Liver (tissue), 9 donors: ENCODE results near the gene SRSF8. TPM values are rescaled to one million over a fixed set of nuclear protein-coding genes. Genes with fewer than 3 reads are reported as not detected.

ENCODE experiments used
- DNase-seq: peaks from one replicate; pipeline ENCODE4 v3.0.0-alpha.2; 2017; ENCODE audit warnings: low spot score
- H3K27ac ChIP-seq, 2 donors: one replicate each; pipeline ENCODE4 v1.7.0; 2013; ENCODE audit warnings: inconsistent platforms in 2 of 2, low read length in 2 of 2, control low read depth in 1 of 2, low read depth in 1 of 2, mild to moderate bottlenecking in 1 of 2
- H3K27me3 ChIP-seq, 4 donors: one replicate each; pipeline versions ENCODE4 v1.6.1 to v1.7.0; 2013; ENCODE audit warnings: low read length in 3 of 4, inconsistent platforms in 1 of 4, mild to moderate bottlenecking in 1 of 4, moderate library complexity in 1 of 4; ENCODE audit not compliant: control insufficient read depth in 4 of 4, insufficient read depth in 4 of 4
- H3K36me3 ChIP-seq, 4 donors: one replicate each; pipeline versions ENCODE4 v1.6.1 to v1.7.0; 2013; ENCODE audit warnings: low read length in 3 of 4, mild to moderate bottlenecking in 3 of 4, low read depth in 1 of 4, moderate library complexity in 1 of 4; ENCODE audit not compliant: control insufficient read depth in 4 of 4, insufficient read depth in 3 of 4
- H3K4me1 ChIP-seq, 4 donors: one replicate each; pipeline versions ENCODE4 v1.6.1 to v1.7.0; 2013; ENCODE audit warnings: low read length in 3 of 4, mild to moderate bottlenecking in 3 of 4, moderate library complexity in 1 of 4; ENCODE audit not compliant: control insufficient read depth in 4 of 4, insufficient read depth in 4 of 4
- H3K4me3 ChIP-seq, 3 donors: one replicate each; pipeline versions ENCODE4 v1.6.1 to v1.7.0; 2013; ENCODE audit warnings: low read length in 3 of 3, control low read depth in 1 of 3, low read depth in 1 of 3, mild to moderate bottlenecking in 1 of 3
- H3K9ac ChIP-seq, 2 donors: one replicate each; pipeline ENCODE4 v1.7.0; 2013; ENCODE audit warnings: low read length in 2 of 2, mild to moderate bottlenecking in 2 of 2, moderate library complexity in 2 of 2, control low read depth in 1 of 2, low read depth in 1 of 2
- H3K9me3 ChIP-seq, 4 donors: one replicate each; pipeline versions ENCODE4 v1.6.1 to v1.7.0; 2013; ENCODE audit warnings: low read length in 3 of 4; ENCODE audit not compliant: control insufficient read depth in 4 of 4
- ATF3 ChIP-seq: IDR thresholded peaks from 2 replicates; pipeline ENCODE4 v1.6.1; 2016; ENCODE audit warnings: antibody characterized with exemption
- CTCF ChIP-seq: fragments of 150-350 bp; IDR thresholded peaks from 2 replicates; pipeline ENCODE4 v1.5.1; 2017; ENCODE audit warnings: improper control_type of control experiment, low read depth, low read length; ENCODE audit not compliant: missing input control
- EGR1 ChIP-seq, 2 donors: IDR thresholded peaks; 2 replicates each; pipeline ENCODE4 v1.6.1; 2016 to 2018; ENCODE audit warnings: antibody characterized with exemption in 2 of 2, low read depth in 2 of 2
- FOXA1 ChIP-seq: IDR thresholded peaks from 2 replicates; pipeline ENCODE4 v1.6.1; 2016; ENCODE audit warnings: antibody characterized with exemption
- FOXA2 ChIP-seq: IDR thresholded peaks from 2 replicates; pipeline ENCODE4 v1.6.1; 2016; ENCODE audit warnings: antibody characterized with exemption
- GABPA ChIP-seq, 2 donors: IDR thresholded peaks in 1 of 2; conservative IDR thresholded peaks in 1 of 2; 2 replicates each; pipeline ENCODE4 v1.6.1; 2016; ENCODE audit warnings: antibody characterized with exemption in 2 of 2, mild to moderate bottlenecking in 1 of 2, moderate library complexity in 1 of 2
- HNF4A ChIP-seq, 2 donors: conservative IDR thresholded peaks; 2 replicates each; pipeline ENCODE4 v1.6.1; 2016; ENCODE audit warnings: antibody characterized with exemption in 2 of 2, mild to moderate bottlenecking in 2 of 2
- HNF4G ChIP-seq: IDR thresholded peaks from 2 replicates; pipeline ENCODE4 v1.6.1; 2016; ENCODE audit warnings: antibody characterized with exemption
- JUND ChIP-seq, 2 donors: IDR thresholded peaks; 2 replicates each; pipeline ENCODE4 v1.6.1; 2016; ENCODE audit warnings: antibody characterized with exemption in 2 of 2
- MAX ChIP-seq: IDR thresholded peaks from 2 replicates; pipeline ENCODE4 v1.6.1; 2016; ENCODE audit warnings: antibody characterized with exemption
- NR2F2 ChIP-seq: IDR thresholded peaks from 2 replicates; pipeline ENCODE4 v1.6.1; 2016; ENCODE audit warnings: antibody characterized with exemption
- RAD21 ChIP-seq, 2 donors: IDR thresholded peaks; 2 replicates each; pipeline ENCODE4 v1.6.1; 2016; ENCODE audit warnings: antibody characterized with exemption in 2 of 2, mild to moderate bottlenecking in 2 of 2
- REST ChIP-seq: IDR thresholded peaks from 2 replicates; pipeline ENCODE4 v1.6.1; 2016; ENCODE audit warnings: antibody characterized with exemption, mild to moderate bottlenecking
- RXRA ChIP-seq, 2 donors: IDR thresholded peaks; 2 replicates each; pipeline ENCODE4 v1.6.1; 2017 to 2018; ENCODE audit warnings: antibody characterized with exemption in 2 of 2, mild to moderate bottlenecking in 1 of 2
- SP1 ChIP-seq: IDR thresholded peaks from 2 replicates; pipeline ENCODE4 v1.6.1; 2018; ENCODE audit warnings: antibody characterized with exemption, mild to moderate bottlenecking
- TAF1 ChIP-seq: conservative IDR thresholded peaks from 2 replicates; pipeline ENCODE4 v1.6.1; 2016; ENCODE audit warnings: antibody characterized with exemption, mild to moderate bottlenecking
- YY1 ChIP-seq: IDR thresholded peaks from 2 replicates; pipeline ENCODE4 v1.6.1; 2016; ENCODE audit warnings: antibody characterized with exemption, mild to moderate bottlenecking
- ZBTB33 ChIP-seq: IDR thresholded peaks from 2 replicates; pipeline ENCODE4 v1.6.1; 2016; ENCODE audit warnings: antibody characterized with exemption
- WGBS: extraction: QIAGEN DNeasy Blood & Tissue Kit; methylation state at CpG from one replicate; pipeline ENCODE4 v1.1.7; 2013; 5-methylcytosine and 5-hydroxymethylcytosine counted together
- polyA plus RNA-seq, 2 donors: library from polyadenylated mRNA; stranded (reverse) in 1 of 2; unstranded in 1 of 2; fragments of 200-250 nt in 1 of 2; fragments of >200 nt in 1 of 2; fragmentation: Nextera tagmentation in 1 of 2; extraction: Ambion mirVana in 1 of 2; gene quantifications; one replicate each; pipeline versions ENCODE4 v1.2.1 to v1.2.3, GENCODE V29; 2013 to 2015
- total RNA-seq, 2 donors: library from RNA; depleted of rRNA; stranded (reverse); fragments of >200 nt; gene quantifications; one replicate each; pipeline ENCODE4 v1.2.3, GENCODE V29; 2014
- donor health status: healthy.
- donor health status: healthy.
- donor health status: healthy.
- donor health status: healthy.
- donor health status: healthy.

Gene SRSF8
- total and polyA plus RNA-seq, 4 donors, result 15.4 to 31.8 (median 17.8) TPM

GRCh38 chr11:95100856-95101507 lies 34.3 kb downstream of the SRSF8 start:
- Histone ChIP-seq H3K27ac (no peak overlapping the region), H3K9me3 (no peaks in the 10 kb centered on the region), H3K9ac (no peak overlapping the region), H3K4me1 (no peaks in the 10 kb centered on the region), H3K36me3 (no peaks in the 10 kb centered on the region), H3K27me3 (no peaks in the 10 kb centered on the region), H3K4me3 (no peak overlapping the region)
- DNase-seq, result no peak
- no peak for TF ChIP-seq SP1
- TF ChIP-seq ATF3, result no peak
- no peak for TF ChIP-seq RAD21 (IDR thresholded peaks at IDR 0.05)
- TF ChIP-seq NR2F2, result no peak
- no peak for TF ChIP-seq CTCF
- TF ChIP-seq ZBTB33, result no peak
- no peak for TF ChIP-seq HNF4G
- no peak for TF ChIP-seq FOXA2
- no peak for TF ChIP-seq FOXA1
- TF ChIP-seq TAF1, result no peak
- TF ChIP-seq GABPA (IDR thresholded peaks at IDR 0.05 in 1 of 2, conservative IDR thresholded peaks at IDR 0.05 in 1 of 2), result no peak
- TF ChIP-seq JUND (IDR thresholded peaks at IDR 0.05), result no peak
- no peak for TF ChIP-seq MAX
- TF ChIP-seq YY1, result no peak
- TF ChIP-seq REST, result no peak
- TF ChIP-seq RXRA (IDR thresholded peaks at IDR 0.05), result no peak
- no peak for TF ChIP-seq HNF4A (conservative IDR thresholded peaks at IDR 0.05)
- TF ChIP-seq EGR1 (IDR thresholded peaks at IDR 0.05; ENCODE audit: low read depth in 2 of 2), result no peak
- WGBS, result 87% methylated on average over 6 of the region's 6 CpGs
